HG02571 (cell line): ENCODE measurements around the gene GALNS.

Experiments
- ATAC-seq: cut with Tn5 transposase; IDR thresholded peaks from one replicate; pipeline ENCODE4 v1.9.1; 2021; ENCODE audit warnings: mild to moderate bottlenecking, moderate library complexity; ENCODE audit not compliant: unreplicated experiment

GALNS gene

GRCh38 chr16:88787579-88788314, 69.0 kb downstream of the GALNS start:
- ATAC-seq = no peak

GRCh38 chr16:88785106-88785924, 71.4 kb downstream of the GALNS start, which contains the start of gene PIEZO1:
Gene PIEZO1, minus strand, starts transcription at chr16:88785220. Its CDS starts 256 bp downstream, at chr16:88784964.
- ATAC-seq = no peak

GRCh38 chr16:88784856-88785105, 72.0 kb downstream of the GALNS start:
- ATAC-seq = no peak

- no peak for ATAC-seq
Observed at GRCh38 chr16:88784074-88784855, 72.5 kb downstream of the GALNS start.

- ATAC-seq = no peak
Observed at GRCh38 chr16:88783391-88784073, 73.2 kb downstream of the GALNS start.

- ATAC-seq = no peak
Observed at GRCh38 chr16:88782454-88783390, 74.0 kb downstream of the GALNS start.

- ATAC-seq = no peak
Observed at GRCh38 chr16:88781140-88782077, 75.3 kb downstream of the GALNS start.

GRCh38 chr16:88780142-88781062, 76.3 kb downstream of the GALNS start:
- ATAC-seq = no peak

GRCh38 chr16:88779406-88780141, 77.2 kb downstream of the GALNS start:
- ATAC-seq = no peak

- no peak for ATAC-seq
Observed at GRCh38 chr16:88778541-88779065, 78.1 kb downstream of the GALNS start.

GRCh38 chr16:88778271-88778525, 78.5 kb downstream of the GALNS start:
- ATAC-seq = no peak

- no peak for ATAC-seq
Observed at GRCh38 chr16:88777471-88778270, 79.1 kb downstream of the GALNS start.

GRCh38 chr16:88775825-88776224, 80.9 kb downstream of the GALNS start:
- no peak for ATAC-seq

- ATAC-seq = no peak
Observed at GRCh38 chr16:88774544-88775393, 82.0 kb downstream of the GALNS start.

- ATAC-seq = no peak
Observed at GRCh38 chr16:88773812-88774291, 82.9 kb downstream of the GALNS start.
